ENCODE results near the gene GLRA1. TPM values are rescaled to one million over a fixed set of nuclear protein-coding genes. Genes with fewer than 3 reads are reported as not detected.

The GLRA1 gene
- total and polyA plus RNA-seq, 2 of the 4 experiments (the other 2 are of a cell fraction): not detected

- Histone ChIP-seq H3K79me1 (ENCODE audit: low read depth in 1 of 2, low read length in 2 of 2) (no peaks in the 10 kb centered on the region), H2BK5ac (ENCODE audit: low read depth, low read length, poor library complexity, severe bottlenecking) (no peak overlapping the region), H4K5ac (ENCODE audit: low read depth, low read length) (no peak overlapping the region), H3K4me1 (ENCODE audit: control insufficient read depth, insufficient read depth, low read length) (no peaks in the 10 kb centered on the region), H3K56ac (ENCODE audit: extremely low read depth, insufficient read depth, low read length) (no peak overlapping the region), H3K27me3 (ENCODE audit: control insufficient read depth, insufficient read depth, low read length) (no peaks in the 10 kb centered on the region), H4K8ac (ENCODE audit: low read depth in 2 of 2, low read length in 2 of 2) (no peak overlapping the region), H3K36me3 (ENCODE audit: control insufficient read depth, insufficient read depth, low read length) (no peaks in the 10 kb centered on the region), H3K18ac (ENCODE audit: low read depth, low read length) (no peak overlapping the region), H3K4me2 (ENCODE audit: low read depth, low read length) (no peak overlapping the region), H3K14ac (replicated peaks; ENCODE audit: low read depth, low read length) (no peak overlapping the region), H3K9me1 (ENCODE audit: insufficient read depth, low read length) (no peaks in the 10 kb centered on the region), H3K27ac (ENCODE audit: insufficient read depth, low read length) (no peak overlapping the region), H3K9ac (ENCODE audit: low read depth, low read length) (no peak overlapping the region), H4K91ac (ENCODE audit: insufficient read depth, low read depth, low read length) (no peak overlapping the region), H3K4me3 (ENCODE audit: insufficient read depth, low read depth, low read length) (no peak overlapping the region), H3K23ac (ENCODE audit: low read depth, low read length) (no peak overlapping the region), H4K20me1 (ENCODE audit: insufficient read depth, low read length) (no peaks in the 10 kb centered on the region), H3K4ac (ENCODE audit: low read depth, low read length) (no peak overlapping the region), H2AK9ac (replicated peaks; ENCODE audit: low read depth, low read length, poor library complexity) (no peak overlapping the region), H2BK20ac (ENCODE audit: low read depth, low read length) (no peak overlapping the region), H2AK5ac (ENCODE audit: low read depth, low read length) (no peak overlapping the region), H3K9me3 (ENCODE audit: control insufficient read depth, insufficient read depth, low read length) (no peaks in the 10 kb centered on the region), H2AFZ (replicated peaks; ENCODE audit: low read length, poor library complexity) (no peak overlapping the region), H2BK15ac (ENCODE audit: low read depth, low read length) (no peak overlapping the region), H2BK120ac (ENCODE audit: low read depth, low read length) (no peak overlapping the region)
- BruUV-seq (replicated peaks): no TSS peak
- POLR2A ChIA-PET (ENCODE audit: unreplicated experiment): no interaction called here
- TF ChIP-seq POLR2A (IDR thresholded peaks at IDR 0.05; ENCODE audit: low read depth, low read length): no peak
- no peak for TF ChIP-seq RCOR1 (IDR thresholded peaks at IDR 0.05; ENCODE audit: insufficient replicate concordance, low read length)
- no peak for TF ChIP-seq BHLHE40 (IDR thresholded peaks at IDR 0.05; ENCODE audit: low read depth, low read length)
- no peak for TF ChIP-seq CEBPB (IDR thresholded peaks at IDR 0.05; ENCODE audit: low read depth, low read length)
- no peak for TF ChIP-seq MAFK (IDR thresholded peaks at IDR 0.05; ENCODE audit: low read depth, low read length)
- no peak for TF ChIP-seq MAZ (IDR thresholded peaks at IDR 0.05; ENCODE audit: borderline replicate concordance, low read depth, low read length)
- no peak for TF ChIP-seq RAD21 (IDR thresholded peaks at IDR 0.05; ENCODE audit: low read length)
- no peak for TF ChIP-seq NFE2L2 (IDR thresholded peaks at IDR 0.05; ENCODE audit: low read depth, low read length)
- TF ChIP-seq MXI1 (IDR thresholded peaks at IDR 0.05; ENCODE audit: borderline replicate concordance, low read depth, low read length): no peak
- TF ChIP-seq USF2 (IDR thresholded peaks at IDR 0.05; ENCODE audit: low read depth, low read length): no peak
- TF ChIP-seq CHD1 (IDR thresholded peaks at IDR 0.05; ENCODE audit: low read depth, low read length): no peak
- TF ChIP-seq, protein P1, sequence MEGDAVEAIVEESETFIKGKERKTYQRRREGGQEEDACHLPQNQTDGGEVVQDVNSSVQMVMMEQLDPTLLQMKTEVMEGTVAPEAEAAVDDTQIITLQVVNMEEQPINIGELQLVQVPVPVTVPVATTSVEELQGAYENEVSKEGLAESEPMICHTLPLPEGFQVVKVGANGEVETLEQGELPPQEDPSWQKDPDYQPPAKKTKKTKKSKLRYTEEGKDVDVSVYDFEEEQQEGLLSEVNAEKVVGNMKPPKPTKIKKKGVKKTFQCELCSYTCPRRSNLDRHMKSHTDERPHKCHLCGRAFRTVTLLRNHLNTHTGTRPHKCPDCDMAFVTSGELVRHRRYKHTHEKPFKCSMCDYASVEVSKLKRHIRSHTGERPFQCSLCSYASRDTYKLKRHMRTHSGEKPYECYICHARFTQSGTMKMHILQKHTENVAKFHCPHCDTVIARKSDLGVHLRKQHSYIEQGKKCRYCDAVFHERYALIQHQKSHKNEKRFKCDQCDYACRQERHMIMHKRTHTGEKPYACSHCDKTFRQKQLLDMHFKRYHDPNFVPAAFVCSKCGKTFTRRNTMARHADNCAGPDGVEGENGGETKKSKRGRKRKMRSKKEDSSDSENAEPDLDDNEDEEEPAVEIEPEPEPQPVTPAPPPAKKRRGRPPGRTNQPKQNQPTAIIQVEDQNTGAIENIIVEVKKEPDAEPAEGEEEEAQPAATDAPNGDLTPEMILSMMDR (conservative IDR thresholded peaks at IDR 0.05; ENCODE audit: low read depth, low read length): no peak
- TF ChIP-seq FOS (IDR thresholded peaks at IDR 0.05; ENCODE audit: low read depth, low read length): no peak
- TF ChIP-seq SMC3 (IDR thresholded peaks at IDR 0.05; ENCODE audit: low read depth, low read length): no peak
- TF ChIP-seq RFX5 (IDR thresholded peaks at IDR 0.05; ENCODE audit: low read depth, low read length): no peak
- TF ChIP-seq ELK1 (IDR thresholded peaks at IDR 0.05; ENCODE audit: borderline replicate concordance, low read depth, low read length): no peak
- CTCF ChIA-PET: no interaction called here
- WGBS, 2 experiments (ENCODE audit: extremely low coverage in 2 of 2, insufficient read length in 1 of 2): no CpG with 5 or more reads among the region's 1 CpG
- ATAC-seq (ENCODE audit: low read depth): no peak
- in situ Hi-C loops (cut with MboI; ENCODE audit: low sequenced_read_pairs) (no loop called here), dilution Hi-C loops (cut with HindIII; ENCODE audit: low sequenced_read_pairs, unreplicated experiment) (no loop called here), intact Hi-C loops (cut with micrococcal nuclease) (no loop called here)
- DNase-seq: no peak
These were observed 61.1 kb downstream of the GLRA1 start for GRCh38 chr5:151863566-151863965.
